ENCODE measurements around the gene TXNDC11. TPM values are rescaled to one million over a fixed set of nuclear protein-coding genes. Genes with fewer than 3 reads are reported as not detected.

Gene TXNDC11
- total and polyA plus RNA-seq, 10 of the 15 experiments (the other 5 are each of a cell fraction or from before 2014, with no cell fraction given) = 1.7 to 86.7 (median 54.4) TPM

DNA sequence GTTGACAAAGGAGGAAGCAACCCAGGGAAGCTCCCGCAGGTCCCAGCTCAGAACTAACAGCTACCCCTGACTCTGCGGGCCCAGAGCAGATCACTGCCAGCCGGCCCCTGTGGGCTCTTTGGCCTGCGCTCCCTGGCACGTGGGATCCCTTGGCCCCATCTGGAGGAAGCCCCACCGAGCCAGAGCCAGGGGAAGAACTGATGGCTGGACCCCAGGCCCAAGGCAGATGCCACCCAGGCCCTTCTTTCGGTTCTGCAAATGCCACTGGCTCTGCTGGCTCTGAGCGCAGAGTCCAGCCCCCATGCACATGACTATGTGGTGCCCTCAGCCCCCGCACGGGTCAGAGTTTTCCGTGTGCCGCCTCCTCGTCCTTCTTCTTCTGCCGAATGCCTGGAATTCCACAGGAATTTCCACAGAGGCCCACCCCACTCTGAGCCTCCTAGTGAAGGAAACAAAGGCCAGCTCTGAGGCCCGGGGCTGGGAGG lies 110.2 kb downstream of the TXNDC11 start:
- Histone ChIP-seq H3K4me1 (ENCODE audit: control insufficient read depth, insufficient read depth, low read length) (peaks cover 8% of the 10 kb centered on the region), H3K4me3 (no peak overlapping the region), H3K27me3 (replicated peaks in 1 of 2; ENCODE audit: control insufficient read depth in 2 of 2, insufficient read depth in 2 of 2, low read length in 1 of 2) (no peaks in the 10 kb centered on the region; a peak in 1 of 4 replicates), H3K36me3 (ENCODE audit: control insufficient read depth in 2 of 2, insufficient read depth in 2 of 2, low read length in 1 of 2) (no peaks in the 10 kb centered on the region), H3K79me2 (ENCODE audit: control insufficient read depth, insufficient read depth, low read length) (no peaks in the 10 kb centered on the region), H2AFZ (ENCODE audit: control insufficient read depth, low read depth, low read length) (no peak overlapping the region), H3K27ac (ENCODE audit: control insufficient read depth, insufficient read depth) (no peak overlapping the region), H4K20me1 (ENCODE audit: control insufficient read depth, insufficient read depth) (no peaks in the 10 kb centered on the region), H3K9me3 (replicated peaks; ENCODE audit: control insufficient read depth, insufficient read depth, low read length) (no peaks in the 10 kb centered on the region; the same call in 2 of the 3 replicates), H3K4me2 (ENCODE audit: control insufficient read depth, insufficient read depth) (no peak overlapping the region), H3K9ac (ENCODE audit: control insufficient read depth, insufficient read depth, low read length) (no peak overlapping the region)
- ChIA-PET SMC1A (ENCODE audit: uncharacterized antibody, unreplicated experiment) (interaction anchor here (1.0 to 2.0 kb wide), 2 partner anchors 100 to 223 kb away, joined by 3 to 6 read pairs; no protein-coding TSS in a partner anchor), CTCF (interaction anchor here (1.0 to 4.3 kb wide), 3 partner anchors 9 to 100 kb away, joined by 3 to 31 read pairs (median 4); no protein-coding TSS in a partner anchor), RAD21 (ENCODE audit: unreplicated experiment) (interaction anchor here (1.1 kb wide), 1 partner anchor 48 kb away, joined by 3 read pairs; no protein-coding TSS in a partner anchor), POLR2A (no interaction called here)
- TF ChIP-seq MXI1 (IDR thresholded peaks at IDR 0.05; ENCODE audit: low read depth, low read length) (no peak), NR2C1 (IDR thresholded peaks at IDR 0.05) (no peak), CBX5 (IDR thresholded peaks at IDR 0.05; ENCODE audit: low read depth) (no peak), SREBF1 (IDR thresholded peaks at IDR 0.05; ENCODE audit: low read length) (no peak), TCF3 (IDR thresholded peaks at IDR 0.05; ENCODE audit: borderline replicate concordance, insufficient read depth, low read depth, low read length) (no peak), ZBTB11 (CRISPR knock-in tag; IDR thresholded peaks at IDR 0.05) (no peak), MYC (IDR thresholded peaks at IDR 0.05; ENCODE audit: insufficient read depth, insufficient read length, insufficient replicate concordance, low read length, severe bottlenecking) (no peak), ESRRA (IDR thresholded peaks at IDR 0.05; ENCODE audit: low read length) (no peak), POLR2AphosphoS5 (IDR thresholded peaks at IDR 0.05; ENCODE audit: low read length) (no peak), RBBP5 (conservative IDR thresholded peaks at IDR 0.05) (no peak), SUPT20H (IDR thresholded peaks at IDR 0.05; ENCODE audit: borderline replicate concordance, control insufficient read depth, low read depth, low read length) (no peak), SIN3A (IDR thresholded peaks at IDR 0.05; ENCODE audit: low read depth, low read length) (no peak), FOXK2 (IDR thresholded peaks at IDR 0.05) (no peak), CHD2 (IDR thresholded peaks at IDR 0.05; ENCODE audit: borderline replicate concordance, low read depth, low read length) (no peak), RUNX3 (IDR thresholded peaks at IDR 0.05; ENCODE audit: low read length) (no peak), NRF1 (conservative IDR thresholded peaks at IDR 0.05; ENCODE audit: low read depth, low read length) (no peak), CHD4 (IDR thresholded peaks at IDR 0.05) (no peak), BMI1 (IDR thresholded peaks at IDR 0.05; ENCODE audit: borderline replicate concordance) (no peak)
- TF ChIP-seq, protein P1, sequence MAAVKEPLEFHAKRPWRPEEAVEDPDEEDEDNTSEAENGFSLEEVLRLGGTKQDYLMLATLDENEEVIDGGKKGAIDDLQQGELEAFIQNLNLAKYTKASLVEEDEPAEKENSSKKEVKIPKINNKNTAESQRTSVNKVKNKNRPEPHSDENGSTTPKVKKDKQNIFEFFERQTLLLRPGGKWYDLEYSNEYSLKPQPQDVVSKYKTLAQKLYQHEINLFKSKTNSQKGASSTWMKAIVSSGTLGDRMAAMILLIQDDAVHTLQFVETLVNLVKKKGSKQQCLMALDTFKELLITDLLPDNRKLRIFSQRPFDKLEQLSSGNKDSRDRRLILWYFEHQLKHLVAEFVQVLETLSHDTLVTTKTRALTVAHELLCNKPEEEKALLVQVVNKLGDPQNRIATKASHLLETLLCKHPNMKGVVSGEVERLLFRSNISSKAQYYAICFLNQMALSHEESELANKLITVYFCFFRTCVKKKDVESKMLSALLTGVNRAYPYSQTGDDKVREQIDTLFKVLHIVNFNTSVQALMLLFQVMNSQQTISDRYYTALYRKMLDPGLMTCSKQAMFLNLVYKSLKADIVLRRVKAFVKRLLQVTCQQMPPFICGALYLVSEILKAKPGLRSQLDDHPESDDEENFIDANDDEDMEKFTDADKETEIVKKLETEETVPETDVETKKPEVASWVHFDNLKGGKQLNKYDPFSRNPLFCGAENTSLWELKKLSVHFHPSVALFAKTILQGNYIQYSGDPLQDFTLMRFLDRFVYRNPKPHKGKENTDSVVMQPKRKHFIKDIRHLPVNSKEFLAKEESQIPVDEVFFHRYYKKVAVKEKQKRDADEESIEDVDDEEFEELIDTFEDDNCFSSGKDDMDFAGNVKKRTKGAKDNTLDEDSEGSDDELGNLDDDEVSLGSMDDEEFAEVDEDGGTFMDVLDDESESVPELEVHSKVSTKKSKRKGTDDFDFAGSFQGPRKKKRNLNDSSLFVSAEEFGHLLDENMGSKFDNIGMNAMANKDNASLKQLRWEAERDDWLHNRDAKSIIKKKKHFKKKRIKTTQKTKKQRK (IDR thresholded peaks at IDR 0.05; ENCODE audit: low read depth, low read length) = no peak
- in situ Hi-C loops (cut with MboI) (no loop called here), intact Hi-C loops (cut with micrococcal nuclease; ENCODE audit: unreplicated experiment) (no loop called here)
- no peak for DNase-seq (ENCODE audit: low read depth, low spot score)
- 61% methylated on average over 14 of the region's 15 CpGs for WGBS (ENCODE audit: insufficient coverage, insufficient replicate concordance, low lambda C conversion rate, missing lambda C conversion rate)
- BruUV-seq (replicated peaks) = no TSS peak
- no peak for FAIRE-seq
- no peak for ATAC-seq
